Karpas-422 (cell line): ENCODE results near the gene CGNL1. TPM values are rescaled to one million over a fixed set of nuclear protein-coding genes. Genes with fewer than 3 reads are reported as not detected.

ENCODE experiments used
- DNase-seq: peaks from one replicate; pipeline ENCODE4 v3.0.0-alpha.2; 2015
- H2AFZ ChIP-seq: fragments of 200-600 bp; sonication (generic); 2 replicates; pipeline ENCODE4 v1.6.1; 2014; ENCODE audit warnings: antibody characterized with exemption, low read length, mixed read lengths
- H3K27ac ChIP-seq: fragments of 200-600 bp; sonication (generic); 2 replicates; pipeline ENCODE4 v1.5.1; 2014; ENCODE audit warnings: mild to moderate bottlenecking, low read length, moderate library complexity
- H3K27me3 ChIP-seq: fragments of 200-600 bp; sonication (generic); 2 replicates; pipeline ENCODE4 v1.6.1; 2014; ENCODE audit warnings: low read length, mixed read lengths
- H3K36me3 ChIP-seq: fragments of 200-600 bp; sonication (generic); 2 replicates; pipeline ENCODE4 v1.6.1; 2014; ENCODE audit warnings: low read length, mixed read lengths; ENCODE audit not compliant: insufficient read depth
- H3K4me1 ChIP-seq: fragments of 200-600 bp; sonication (generic); 2 replicates; pipeline ENCODE4 v1.6.1; 2014; ENCODE audit warnings: mild to moderate bottlenecking, low read length, mixed read lengths
- H3K4me2 ChIP-seq: fragments of 200-600 bp; sonication (generic); 2 replicates; pipeline ENCODE4 v1.6.1; 2014; ENCODE audit warnings: low read length, low read depth, mild to moderate bottlenecking; ENCODE audit not compliant: poor library complexity, severe bottlenecking
- H3K4me3 ChIP-seq: fragments of 200-600 bp; sonication (generic); 2 replicates; pipeline ENCODE4 v1.5.1; 2014; ENCODE audit warnings: mild to moderate bottlenecking, antibody characterized with exemption, low read length, mixed read lengths
- H3K79me2 ChIP-seq: fragments of 200-600 bp; sonication (generic); 2 replicates; pipeline ENCODE4 v1.6.1; 2014; ENCODE audit warnings: mild to moderate bottlenecking, low read length, mixed read lengths
- H3K9ac ChIP-seq: fragments of 200-600 bp; sonication (generic); 2 replicates; pipeline ENCODE4 v1.6.0; 2014; ENCODE audit warnings: low read length
- H3K9me2 ChIP-seq: fragments of 200-600 bp; sonication (generic), shearing (Covaris generic); replicated peaks from 2 replicates; pipeline ENCODE4 v1.6.0; 2014; ENCODE audit warnings: mild to moderate bottlenecking, low read length, moderate library complexity; ENCODE audit not compliant: insufficient read depth
- H3K9me3 ChIP-seq: fragments of 300-700, 200-600 bp; sonication (generic); 2 replicates; pipeline ENCODE4 v1.6.1; 2014; ENCODE audit warnings: low read length, mixed read lengths
- H4K20me1 ChIP-seq: fragments of 200-600 bp; sonication (generic); 2 replicates; pipeline ENCODE4 v1.6.1; 2014; ENCODE audit warnings: mild to moderate bottlenecking, antibody characterized with exemption, low read length, low read depth; ENCODE audit not compliant: insufficient read depth
- total RNA-seq: library from RNA; depleted of rRNA; stranded (reverse); fragments of >200 nt; shearing (Covaris generic); gene quantifications from 2 replicates; pipeline ENCODE4 v1.2.3, GENCODE V29; 2014; ENCODE audit warnings: low replicate concordance

The CGNL1 gene
- total RNA-seq, 1 experiment from 2014 or later, result not detected

DNA sequence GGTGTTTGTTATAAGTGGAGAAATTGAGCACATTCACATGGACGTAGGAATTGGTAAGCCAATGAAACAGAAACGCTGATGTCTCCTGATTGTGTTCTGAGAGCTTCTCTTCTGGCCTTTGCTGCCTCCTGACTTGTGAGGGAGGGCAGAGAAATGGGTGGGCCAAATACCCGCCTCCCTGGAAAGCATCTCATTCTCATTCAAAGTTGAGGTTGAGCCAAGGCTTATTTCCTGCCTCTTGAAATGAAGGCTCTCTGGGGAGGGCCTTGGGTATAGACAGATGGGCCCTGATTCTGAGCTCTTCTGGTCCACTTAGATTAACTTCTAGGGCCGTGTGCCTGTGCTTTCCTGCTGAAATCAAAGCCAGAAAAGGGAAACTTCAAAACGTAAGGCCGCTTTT lies 158.0 kb downstream of the CGNL1 start:
- Histone ChIP-seq H3K79me2 (no peaks in the 10 kb centered on the region), H3K4me1 (no peaks in the 10 kb centered on the region), H3K9ac (no peak overlapping the region), H3K4me2 (no peak overlapping the region), H2AFZ (no peak overlapping the region), H3K9me3 (no peaks in the 10 kb centered on the region), H3K4me3 (no peak overlapping the region), H3K27ac (no peak overlapping the region), H3K27me3 (no peaks in the 10 kb centered on the region), H3K36me3 (no peaks in the 10 kb centered on the region), H3K9me2 (no peaks in the 10 kb centered on the region), H4K20me1 (no peaks in the 10 kb centered on the region)
- no peak for DNase-seq

DNA sequence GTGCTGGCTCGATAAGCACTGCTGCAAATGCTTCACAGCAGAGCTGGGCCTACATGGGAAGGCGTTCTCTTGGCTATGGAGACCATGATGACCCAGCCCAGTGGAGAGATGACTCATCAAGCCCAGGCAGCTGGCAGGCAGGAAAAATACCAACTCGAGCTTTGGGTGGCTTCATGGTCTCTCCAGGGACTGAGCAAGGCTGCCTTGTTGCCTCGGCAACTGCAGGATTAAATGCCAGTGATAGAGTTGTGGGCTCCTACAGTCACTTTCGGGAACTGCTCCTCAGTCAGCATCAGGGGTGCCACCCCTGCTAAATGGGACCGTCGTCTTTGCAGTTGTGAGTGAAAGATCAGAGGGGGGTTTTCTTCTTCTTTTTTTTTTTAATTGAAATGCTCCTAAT lies 160.8 kb downstream of the CGNL1 start:
- no peak overlapping the region for H2AFZ ChIP-seq
- H3K27me3 ChIP-seq, result no peaks in the 10 kb centered on the region
- H3K4me2 ChIP-seq, result no peak overlapping the region
- no peaks in the 10 kb centered on the region for H3K9me2 ChIP-seq
- H4K20me1 ChIP-seq, result no peaks in the 10 kb centered on the region
- DNase-seq, result no peak
- H3K36me3 ChIP-seq, result no peaks in the 10 kb centered on the region
- no peak overlapping the region for H3K4me3 ChIP-seq
- H3K79me2 ChIP-seq, result no peaks in the 10 kb centered on the region
- no peaks in the 10 kb centered on the region for H3K4me1 ChIP-seq
- H3K9ac ChIP-seq, result no peak overlapping the region
- H3K27ac ChIP-seq, result no peak overlapping the region
- H3K9me3 ChIP-seq, result no peaks in the 10 kb centered on the region

DNA sequence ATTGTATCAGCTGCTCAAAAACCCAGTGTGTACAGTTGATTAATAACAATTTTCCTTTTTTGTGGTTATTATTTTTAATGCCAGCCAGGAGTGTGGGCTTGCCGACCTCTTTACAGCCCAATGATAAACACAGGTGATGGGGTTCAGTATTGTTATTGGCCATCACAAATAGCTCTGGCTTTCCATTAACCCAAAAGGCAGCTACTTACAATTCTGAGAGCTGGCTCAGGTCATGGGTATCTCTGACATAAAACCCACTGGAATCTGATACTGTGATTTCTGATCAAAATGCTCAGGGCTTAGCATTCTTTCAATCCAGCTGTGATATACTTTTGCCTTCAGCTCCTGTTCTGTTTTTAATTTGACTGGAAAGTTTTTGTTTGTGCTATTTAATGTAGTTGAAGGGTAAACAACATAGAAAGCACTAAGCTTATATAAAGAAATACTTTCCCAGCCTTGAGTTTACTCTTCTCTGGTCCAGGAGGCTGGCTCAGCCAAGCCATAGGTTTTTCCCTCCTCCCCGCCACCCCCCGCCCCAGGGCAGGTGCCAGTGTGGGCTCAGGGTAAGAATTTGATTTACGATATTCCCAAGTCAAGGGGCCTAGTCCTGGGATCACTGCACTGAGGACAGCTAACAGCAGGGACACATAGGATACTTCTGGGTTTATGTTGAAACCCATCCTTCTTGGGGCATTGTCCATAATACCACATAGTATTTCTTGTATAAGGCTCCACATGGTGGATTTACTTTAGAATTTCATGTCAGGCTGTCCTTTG lies 161.4 kb downstream of the CGNL1 start:
- no peaks in the 10 kb centered on the region for H3K9me2 ChIP-seq
- no peak overlapping the region for H3K9ac ChIP-seq
- H2AFZ ChIP-seq, result no peak overlapping the region
- DNase-seq, result no peak
- H3K9me3 ChIP-seq, result no peaks in the 10 kb centered on the region
- H3K79me2 ChIP-seq, result no peaks in the 10 kb centered on the region
- H3K4me3 ChIP-seq, result no peak overlapping the region
- no peaks in the 10 kb centered on the region for H4K20me1 ChIP-seq
- H3K27ac ChIP-seq, result no peak overlapping the region
- no peaks in the 10 kb centered on the region for H3K27me3 ChIP-seq
- no peaks in the 10 kb centered on the region for H3K36me3 ChIP-seq
- H3K4me2 ChIP-seq, result no peak overlapping the region
- no peaks in the 10 kb centered on the region for H3K4me1 ChIP-seq

DNA sequence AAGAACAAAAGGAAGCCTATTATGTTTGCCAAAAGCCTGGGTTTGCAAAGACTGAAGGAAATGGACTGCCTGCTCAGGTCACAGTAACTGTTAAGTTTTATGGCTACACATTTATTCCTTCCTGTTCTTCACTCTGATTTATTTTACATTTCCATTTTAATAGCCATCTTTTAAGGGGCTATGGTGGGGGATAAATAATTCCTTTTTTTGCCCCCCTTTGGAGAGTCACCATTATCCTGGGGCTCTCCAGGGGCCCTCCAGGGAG lies 161.9 kb downstream of the CGNL1 start:
- no peaks in the 10 kb centered on the region for H3K9me3 ChIP-seq
- H4K20me1 ChIP-seq, result no peaks in the 10 kb centered on the region
- H3K79me2 ChIP-seq, result no peaks in the 10 kb centered on the region
- no peak overlapping the region for H3K4me2 ChIP-seq
- no peaks in the 10 kb centered on the region for H3K9me2 ChIP-seq
- no peak for DNase-seq
- no peaks in the 10 kb centered on the region for H3K36me3 ChIP-seq
- no peaks in the 10 kb centered on the region for H3K27me3 ChIP-seq
- H3K4me1 ChIP-seq, result no peaks in the 10 kb centered on the region
- H3K9ac ChIP-seq, result no peak overlapping the region
- H3K4me3 ChIP-seq, result no peak overlapping the region
- H3K27ac ChIP-seq, result no peak overlapping the region
- no peak overlapping the region for H2AFZ ChIP-seq

DNA sequence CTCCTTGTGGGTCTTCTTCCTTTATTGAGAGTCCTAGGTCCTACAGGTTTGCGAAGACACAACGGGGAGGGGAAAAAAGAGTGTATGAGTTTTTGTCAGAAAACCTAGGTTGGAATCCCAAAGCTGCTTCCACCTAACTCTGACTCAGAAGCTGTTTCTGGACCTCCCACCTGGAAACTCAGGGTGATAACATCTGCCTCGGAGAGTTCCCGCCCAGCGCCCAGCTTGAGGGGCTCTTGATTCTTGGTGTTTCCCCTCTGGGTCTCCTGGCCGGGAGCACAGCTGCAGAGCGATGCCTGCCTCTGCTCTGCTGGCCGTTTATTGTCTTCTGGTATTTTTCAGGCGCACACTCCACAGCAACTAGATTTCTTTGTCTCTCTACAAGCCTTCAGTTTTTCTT lies 162.5 kb downstream of the CGNL1 start:
- Histone ChIP-seq H2AFZ (no peak overlapping the region), H3K9me2 (no peaks in the 10 kb centered on the region), H3K4me1 (no peaks in the 10 kb centered on the region), H3K9me3 (no peaks in the 10 kb centered on the region), H3K79me2 (no peaks in the 10 kb centered on the region), H4K20me1 (no peaks in the 10 kb centered on the region), H3K9ac (no peak overlapping the region), H3K27ac (no peak overlapping the region), H3K4me3 (no peak overlapping the region), H3K36me3 (no peaks in the 10 kb centered on the region), H3K4me2 (no peak overlapping the region), H3K27me3 (no peaks in the 10 kb centered on the region)
- no peak for DNase-seq

DNA sequence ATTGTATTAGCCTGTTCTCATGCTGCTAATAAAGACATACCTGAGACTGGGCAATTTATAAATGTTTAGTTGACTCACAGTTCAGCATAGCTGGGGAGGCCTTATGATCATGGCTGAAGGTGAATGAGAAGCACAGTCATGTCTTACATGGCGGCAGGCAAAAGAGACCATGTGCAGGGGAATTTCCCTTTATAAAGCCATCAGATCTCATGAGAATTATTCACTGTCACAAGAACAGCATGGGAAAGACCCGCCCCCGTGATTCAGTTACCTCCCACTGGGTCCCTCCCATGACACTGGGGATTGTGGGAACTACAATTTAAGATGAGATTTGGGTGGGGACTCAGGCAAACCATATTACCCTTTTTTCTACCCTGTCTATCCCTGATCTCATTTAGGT lies 163.9 kb downstream of the CGNL1 start:
- Histone ChIP-seq H3K79me2 (no peaks in the 10 kb centered on the region), H3K27ac (no peak overlapping the region), H2AFZ (no peak overlapping the region), H3K4me2 (no peak overlapping the region), H3K9ac (no peak overlapping the region), H3K9me3 (no peaks in the 10 kb centered on the region), H3K27me3 (no peaks in the 10 kb centered on the region), H3K9me2 (no peaks in the 10 kb centered on the region), H3K4me1 (no peaks in the 10 kb centered on the region), H3K4me3 (no peak overlapping the region), H4K20me1 (no peaks in the 10 kb centered on the region), H3K36me3 (no peaks in the 10 kb centered on the region)
- DNase-seq, result no peak

DNA sequence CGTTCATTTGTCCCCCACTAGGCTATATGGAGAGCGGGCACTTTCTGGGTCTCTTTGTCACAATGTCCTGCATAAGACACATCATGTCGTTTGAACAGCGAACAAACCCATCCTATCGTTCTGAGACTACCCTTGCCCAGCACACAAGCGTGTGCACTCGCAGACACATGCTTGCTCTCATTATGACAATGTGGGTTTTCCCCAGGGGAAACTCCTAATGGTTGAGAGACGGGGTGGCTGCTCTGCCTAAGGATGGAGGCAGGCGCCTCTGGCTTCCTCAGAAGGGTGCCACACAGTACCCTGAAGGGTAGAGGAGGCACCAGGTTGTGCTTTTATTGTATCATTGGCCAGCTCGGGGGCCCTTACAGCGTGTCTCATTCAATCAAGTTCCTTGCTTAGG lies 164.4 kb downstream of the CGNL1 start:
- no peaks in the 10 kb centered on the region for H3K4me1 ChIP-seq
- H3K36me3 ChIP-seq, result no peaks in the 10 kb centered on the region
- no peak for DNase-seq
- H3K4me3 ChIP-seq, result no peak overlapping the region
- no peak overlapping the region for H3K27ac ChIP-seq
- H3K9me2 ChIP-seq, result no peaks in the 10 kb centered on the region
- no peak overlapping the region for H2AFZ ChIP-seq
- no peaks in the 10 kb centered on the region for H3K9me3 ChIP-seq
- no peaks in the 10 kb centered on the region for H3K27me3 ChIP-seq
- no peaks in the 10 kb centered on the region for H3K79me2 ChIP-seq
- H3K4me2 ChIP-seq, result no peak overlapping the region
- no peaks in the 10 kb centered on the region for H4K20me1 ChIP-seq
- no peak overlapping the region for H3K9ac ChIP-seq

DNA sequence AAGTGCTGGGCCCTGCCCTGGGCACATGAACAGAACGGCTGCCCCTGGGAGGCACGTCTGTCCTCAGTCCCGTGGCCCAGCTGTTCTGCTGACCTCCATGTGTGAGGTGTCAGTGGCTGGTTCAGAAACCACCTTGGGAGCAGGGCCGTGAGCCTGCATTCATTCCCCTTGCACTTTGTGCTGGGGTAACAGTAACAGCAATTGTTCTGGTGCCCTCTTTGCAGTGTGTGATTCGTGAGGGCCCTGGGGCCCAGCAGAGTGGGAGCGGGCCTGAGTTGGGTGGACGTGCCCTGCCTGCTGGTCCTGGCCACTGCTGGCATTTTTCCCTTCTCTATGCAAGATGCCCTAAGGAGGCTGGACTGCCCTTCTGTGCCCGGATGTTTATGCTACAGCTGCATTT lies 165.0 kb downstream of the CGNL1 start:
- H3K27ac ChIP-seq, result no peak overlapping the region
- no peaks in the 10 kb centered on the region for H3K4me1 ChIP-seq
- H4K20me1 ChIP-seq, result no peaks in the 10 kb centered on the region
- H3K4me3 ChIP-seq, result no peak overlapping the region
- H3K9me3 ChIP-seq, result no peaks in the 10 kb centered on the region
- H3K79me2 ChIP-seq, result no peaks in the 10 kb centered on the region
- no peak overlapping the region for H3K4me2 ChIP-seq
- H2AFZ ChIP-seq, result no peak overlapping the region
- no peak for DNase-seq
- H3K9ac ChIP-seq, result no peak overlapping the region
- no peaks in the 10 kb centered on the region for H3K9me2 ChIP-seq
- H3K36me3 ChIP-seq, result no peaks in the 10 kb centered on the region
- H3K27me3 ChIP-seq, result no peaks in the 10 kb centered on the region
